Measurements from ENCODE around the gene IL10RA.
"Not testable (repeated sequence)": the region's sequence is repeated elsewhere in the genome, so short reads cannot be mapped to it uniquely, and the experiment has no call there.

IL10RA gene

GRCh38 chr11:117976445-117976844, 9.7 kb upstream of the IL10RA start:
- Histone ChIP-seq H3K4me1 (ENCODE audit: low read length) (no peaks in the 10 kb centered on the region), H2AFZ (ENCODE audit: low read length) (no peak overlapping the region), H3K79me2 (ENCODE audit: low read length) (no peaks in the 10 kb centered on the region), H3K4me3 (ENCODE audit: low read length) (no peak overlapping the region), H3K27ac (ENCODE audit: low read length) (no peak overlapping the region), H3K36me3 (replicated peaks; ENCODE audit: insufficient read depth, low read length) (no peaks in the 10 kb centered on the region), H3K9me2 (replicated peaks; ENCODE audit: insufficient read depth, low read length) (no peaks in the 10 kb centered on the region), H3K9ac (ENCODE audit: low read length) (no peak overlapping the region), H3F3A (ENCODE audit: insufficient read depth, low read length) (no peaks in the 10 kb centered on the region), H3K4me2 (ENCODE audit: low read depth, low read length) (no peak overlapping the region), H3K27me3 (replicated peaks; ENCODE audit: insufficient read depth, low read length) (no peaks in the 10 kb centered on the region), H4K20me1 (ENCODE audit: insufficient read depth, low read length) (no peaks in the 10 kb centered on the region), H3K9me3 (replicated peaks; ENCODE audit: insufficient read depth, low read length) (no peaks in the 10 kb centered on the region)
- TF ChIP-seq EZH2phosphoT487 (IDR thresholded peaks at IDR 0.05; ENCODE audit: low read length) (no peak), CTCF (IDR thresholded peaks at IDR 0.05; ENCODE audit: low read length) (no peak), EZH2 (optimal IDR thresholded peaks at IDR 0.05; ENCODE audit: low read depth, low read length) (no peak)
- DNase-seq = no peak

GRCh38 chr11:117977029-117977428, 9.2 kb upstream of the IL10RA start:
- Histone ChIP-seq H4K20me1 (ENCODE audit: insufficient read depth, low read length) (no peaks in the 10 kb centered on the region), H3K79me2 (ENCODE audit: low read length) (no peaks in the 10 kb centered on the region), H3K36me3 (replicated peaks; ENCODE audit: insufficient read depth, low read length) (no peaks in the 10 kb centered on the region), H2AFZ (ENCODE audit: low read length) (no peak overlapping the region), H3K9me3 (replicated peaks; ENCODE audit: insufficient read depth, low read length) (no peaks in the 10 kb centered on the region), H3K4me2 (ENCODE audit: low read depth, low read length) (no peak overlapping the region), H3K9ac (ENCODE audit: low read length) (no peak overlapping the region), H3K9me2 (replicated peaks; ENCODE audit: insufficient read depth, low read length) (no peaks in the 10 kb centered on the region), H3K4me1 (ENCODE audit: low read length) (no peaks in the 10 kb centered on the region), H3K27ac (ENCODE audit: low read length) (no peak overlapping the region), H3F3A (ENCODE audit: insufficient read depth, low read length) (no peaks in the 10 kb centered on the region), H3K4me3 (ENCODE audit: low read length) (no peak overlapping the region), H3K27me3 (replicated peaks; ENCODE audit: insufficient read depth, low read length) (no peaks in the 10 kb centered on the region)
- no peak for DNase-seq
- no peak for TF ChIP-seq CTCF (IDR thresholded peaks at IDR 0.05; ENCODE audit: low read length)
- TF ChIP-seq EZH2 (optimal IDR thresholded peaks at IDR 0.05; ENCODE audit: low read depth, low read length) = no peak
- no peak for TF ChIP-seq EZH2phosphoT487 (IDR thresholded peaks at IDR 0.05; ENCODE audit: low read length)

GRCh38 chr11:117977612-117978264, 8.5 kb upstream of the IL10RA start:
- not testable (repeated sequence) for H3K27ac ChIP-seq (ENCODE audit: low read length); H3F3A ChIP-seq (ENCODE audit: insufficient read depth, low read length); H3K4me3 ChIP-seq (ENCODE audit: low read length); H2AFZ ChIP-seq (ENCODE audit: low read length); H3K9ac ChIP-seq (ENCODE audit: low read length); H3K27me3 ChIP-seq (replicated peaks; ENCODE audit: insufficient read depth, low read length); H4K20me1 ChIP-seq (ENCODE audit: insufficient read depth, low read length); H3K9me2 ChIP-seq (replicated peaks; ENCODE audit: insufficient read depth, low read length); H3K4me1 ChIP-seq (ENCODE audit: low read length); H3K79me2 ChIP-seq (ENCODE audit: low read length); H3K36me3 ChIP-seq (replicated peaks; ENCODE audit: insufficient read depth, low read length); H3K4me2 ChIP-seq (ENCODE audit: low read depth, low read length); H3K9me3 ChIP-seq (replicated peaks; ENCODE audit: insufficient read depth, low read length); DNase-seq

DNA sequence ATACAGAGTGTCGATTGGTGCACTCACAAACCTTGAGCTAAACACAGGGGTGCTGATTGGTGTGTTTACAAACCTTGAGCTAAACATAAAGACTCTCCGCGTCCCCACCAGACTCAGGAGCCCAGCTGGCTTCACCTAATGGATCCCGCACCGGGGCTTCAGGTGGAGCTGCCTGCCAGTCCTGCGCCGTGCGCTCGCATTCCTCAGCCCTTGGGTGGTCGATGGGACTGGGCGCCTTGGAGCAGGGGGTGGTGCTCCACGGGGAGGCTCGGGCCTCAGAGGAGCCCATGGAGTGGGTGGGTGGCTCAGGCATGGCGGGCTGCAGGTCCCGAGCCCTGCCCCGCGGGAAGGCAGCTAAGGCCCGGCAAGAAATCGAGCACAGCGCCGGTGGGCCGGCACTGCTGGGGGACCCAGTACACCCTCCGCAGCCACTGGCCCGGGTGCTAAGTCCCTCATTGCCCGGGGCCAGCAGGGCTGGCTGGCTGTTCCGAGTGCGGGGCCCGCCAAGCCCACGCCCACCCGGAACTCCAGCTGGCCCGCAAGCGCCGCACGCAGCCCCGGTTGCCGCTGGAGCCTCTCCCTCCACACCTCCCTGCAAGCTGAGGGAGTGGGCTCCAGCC, 7.8 kb upstream of the IL10RA start:
- not testable (repeated sequence) for H3K4me1 ChIP-seq (ENCODE audit: low read length); H3K4me3 ChIP-seq (ENCODE audit: low read length); H3K9me2 ChIP-seq (replicated peaks; ENCODE audit: insufficient read depth, low read length); H3F3A ChIP-seq (ENCODE audit: insufficient read depth, low read length); H3K79me2 ChIP-seq (ENCODE audit: low read length); H4K20me1 ChIP-seq (ENCODE audit: insufficient read depth, low read length); H3K27ac ChIP-seq (ENCODE audit: low read length); H3K27me3 ChIP-seq (replicated peaks; ENCODE audit: insufficient read depth, low read length); DNase-seq; H3K9ac ChIP-seq (ENCODE audit: low read length); H3K36me3 ChIP-seq (replicated peaks; ENCODE audit: insufficient read depth, low read length); H2AFZ ChIP-seq (ENCODE audit: low read length); H3K9me3 ChIP-seq (replicated peaks; ENCODE audit: insufficient read depth, low read length); H3K4me2 ChIP-seq (ENCODE audit: low read depth, low read length)

Measured in MM.1S (cell line).